Duodenal mucosa (tissue), 2 donors: Measurements from ENCODE around the gene SLC39A8.

Experiments
- H3K27ac ChIP-seq: one replicate; pipeline ENCODE4 v1.7.0; 2013; ENCODE audit warnings: low read depth, low read length
- H3K27me3 ChIP-seq, 2 donors: one replicate each; pipeline ENCODE4 v1.7.0; 2013; ENCODE audit warnings: low read length in 2 of 2, control low read depth in 1 of 2; ENCODE audit not compliant: insufficient read depth in 2 of 2, control insufficient read depth in 1 of 2
- H3K36me3 ChIP-seq, 2 donors: one replicate each; pipeline ENCODE4 v1.7.0; 2013; ENCODE audit warnings: low read length in 2 of 2, control low read depth in 1 of 2; ENCODE audit not compliant: insufficient read depth in 2 of 2, control insufficient read depth in 1 of 2
- H3K4me1 ChIP-seq, 2 donors: one replicate each; pipeline ENCODE4 v1.7.0; 2013; ENCODE audit warnings: low read length in 2 of 2, control low read depth in 1 of 2; ENCODE audit not compliant: insufficient read depth in 2 of 2, control insufficient read depth in 1 of 2
- H3K4me3 ChIP-seq, 2 donors: one replicate each; pipeline ENCODE4 v1.7.0; 2013; ENCODE audit warnings: low read length in 2 of 2, low read depth in 1 of 2
- H3K9ac ChIP-seq, 2 donors: one replicate each; pipeline ENCODE4 v1.7.0; 2013; ENCODE audit warnings: low read length in 2 of 2, low read depth in 1 of 2
- H3K9me3 ChIP-seq, 2 donors: one replicate each; pipeline ENCODE4 v1.7.0; 2013; ENCODE audit warnings: low read length in 2 of 2, control low read depth in 1 of 2; ENCODE audit not compliant: control insufficient read depth in 1 of 2

Gene SLC39A8

DNA sequence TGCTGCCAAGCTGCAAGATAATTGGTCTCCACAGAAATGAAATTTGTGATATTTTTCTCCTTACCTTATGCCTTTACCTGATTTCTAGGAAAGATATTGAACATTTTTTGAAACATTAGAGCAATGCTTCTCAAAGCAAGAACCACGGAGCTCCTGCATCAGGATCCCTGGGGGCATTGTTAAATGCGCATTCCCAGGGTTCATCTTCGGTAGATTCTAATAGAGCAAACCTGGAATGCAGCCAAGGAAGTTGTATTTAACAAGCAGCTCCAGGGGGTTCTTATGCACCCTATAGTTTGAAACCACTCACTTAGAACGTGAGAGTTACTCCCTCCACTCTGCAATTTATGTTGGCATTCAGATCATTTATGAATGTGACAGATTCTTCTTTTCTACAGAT, 126.2 kb downstream of the SLC39A8 start:
- Histone ChIP-seq H3K4me3 (no peak overlapping the region), H3K36me3 (no peaks in the 10 kb centered on the region), H3K27ac (no peak overlapping the region), H3K9me3 (no peaks in the 10 kb centered on the region), H3K27me3 (no peaks in the 10 kb centered on the region), H3K9ac (no peak overlapping the region), H3K4me1 (no peaks in the 10 kb centered on the region)

DNA sequence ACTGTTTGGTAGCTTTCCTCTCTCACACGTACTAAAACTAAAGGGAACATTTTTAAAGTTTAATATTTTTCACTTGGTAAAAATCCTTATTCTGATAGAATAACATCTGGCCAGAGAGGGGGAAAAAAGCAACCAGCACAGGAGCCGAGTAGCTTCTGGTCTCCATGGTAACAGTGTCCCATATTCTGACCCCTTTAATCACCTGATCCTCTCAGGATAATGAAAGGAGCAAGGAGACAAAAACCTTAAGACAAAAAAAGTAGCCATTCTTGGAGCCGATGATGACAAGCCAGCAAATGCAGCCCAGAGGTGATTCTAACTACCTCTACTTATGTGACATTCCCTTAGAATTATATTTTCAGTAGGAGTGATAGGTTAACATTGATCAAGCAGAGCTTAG, 126.6 kb downstream of the SLC39A8 start:
- Histone ChIP-seq H3K27me3 (no peaks in the 10 kb centered on the region), H3K36me3 (no peaks in the 10 kb centered on the region), H3K27ac (no peak overlapping the region), H3K4me3 (no peak overlapping the region), H3K4me1 (no peaks in the 10 kb centered on the region), H3K9ac (no peak overlapping the region), H3K9me3 (no peaks in the 10 kb centered on the region)

DNA sequence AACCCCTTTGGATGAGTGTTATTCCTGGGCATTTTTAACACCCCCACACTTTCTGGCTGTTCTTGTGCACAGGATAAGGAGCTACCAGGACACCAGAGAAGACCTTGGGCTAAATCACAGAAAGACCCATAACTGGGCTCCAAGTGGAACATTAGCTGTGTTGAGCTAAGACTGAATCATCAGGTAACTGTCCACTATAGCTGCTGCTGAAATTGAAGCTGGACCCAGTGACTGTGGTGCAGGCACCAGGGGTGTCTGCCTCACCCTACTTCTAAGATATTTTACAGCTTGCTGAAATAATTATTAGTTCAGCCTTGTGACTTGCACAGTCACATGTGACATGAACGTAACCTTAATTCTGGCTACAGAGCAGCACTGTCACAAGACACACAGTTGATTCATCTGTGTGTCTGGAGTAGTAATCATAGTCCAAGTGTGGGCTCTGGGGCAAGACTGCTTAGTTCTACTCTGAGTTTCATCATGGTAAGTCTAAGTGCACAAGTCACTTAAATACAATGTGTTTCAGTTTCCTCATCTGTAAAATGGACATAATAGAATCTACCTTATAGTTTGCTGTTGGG, 127.4 kb downstream of the SLC39A8 start:
- no peaks in the 10 kb centered on the region for H3K9me3 ChIP-seq
- H3K27me3 ChIP-seq, result no peaks in the 10 kb centered on the region
- H3K36me3 ChIP-seq, result no peaks in the 10 kb centered on the region
- no peaks in the 10 kb centered on the region for H3K4me1 ChIP-seq
- no peak overlapping the region for H3K27ac ChIP-seq
- H3K4me3 ChIP-seq, result no peak overlapping the region
- no peak overlapping the region for H3K9ac ChIP-seq

DNA sequence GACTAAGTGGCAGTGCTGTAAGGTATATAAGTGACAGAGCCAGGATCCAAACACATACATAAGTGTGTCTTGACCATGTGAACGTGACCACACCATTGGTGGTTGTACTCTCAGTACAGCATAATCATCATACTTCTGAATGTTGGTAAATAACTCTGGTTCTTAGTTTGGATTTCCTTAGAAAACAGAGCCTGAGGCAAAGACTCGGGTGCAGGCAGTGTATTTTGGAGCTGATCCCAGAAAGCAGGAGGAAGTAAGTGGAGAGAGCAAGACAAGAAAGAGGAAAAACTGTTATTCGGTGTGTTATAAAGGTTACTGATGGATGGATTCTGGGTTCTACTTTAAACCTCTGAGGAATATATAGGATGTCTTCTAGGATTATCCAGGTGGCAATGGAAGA, 127.9 kb downstream of the SLC39A8 start:
- H3K9ac ChIP-seq, result no peak overlapping the region
- no peak overlapping the region for H3K4me3 ChIP-seq
- H3K27me3 ChIP-seq, result no peaks in the 10 kb centered on the region
- H3K9me3 ChIP-seq, result no peaks in the 10 kb centered on the region
- H3K27ac ChIP-seq, result no peak overlapping the region
- no peaks in the 10 kb centered on the region for H3K36me3 ChIP-seq
- no peaks in the 10 kb centered on the region for H3K4me1 ChIP-seq

DNA sequence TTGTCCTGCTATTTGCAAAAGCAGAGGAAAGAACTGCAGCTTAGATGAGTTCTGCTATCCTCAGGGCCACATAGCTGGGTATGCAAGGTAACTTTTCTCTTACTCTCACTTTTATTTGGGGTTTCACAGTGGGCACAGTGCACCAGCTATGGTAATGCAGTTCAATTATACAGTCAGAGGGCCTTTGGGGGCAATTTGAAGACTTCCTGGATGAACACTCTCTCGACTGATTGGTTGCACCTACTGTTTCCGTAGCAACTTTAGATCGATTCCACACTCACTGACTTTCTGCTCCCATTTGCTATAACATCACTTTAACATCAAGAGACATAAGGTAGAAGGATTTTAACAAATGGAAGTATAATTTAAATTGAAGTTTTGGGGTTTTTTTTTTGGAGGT, 128.6 kb downstream of the SLC39A8 start:
- Histone ChIP-seq H3K9me3 (no peaks in the 10 kb centered on the region), H3K4me3 (no peak overlapping the region), H3K27ac (no peak overlapping the region), H3K4me1 (no peaks in the 10 kb centered on the region), H3K9ac (no peak overlapping the region), H3K27me3 (no peaks in the 10 kb centered on the region), H3K36me3 (no peaks in the 10 kb centered on the region)

DNA sequence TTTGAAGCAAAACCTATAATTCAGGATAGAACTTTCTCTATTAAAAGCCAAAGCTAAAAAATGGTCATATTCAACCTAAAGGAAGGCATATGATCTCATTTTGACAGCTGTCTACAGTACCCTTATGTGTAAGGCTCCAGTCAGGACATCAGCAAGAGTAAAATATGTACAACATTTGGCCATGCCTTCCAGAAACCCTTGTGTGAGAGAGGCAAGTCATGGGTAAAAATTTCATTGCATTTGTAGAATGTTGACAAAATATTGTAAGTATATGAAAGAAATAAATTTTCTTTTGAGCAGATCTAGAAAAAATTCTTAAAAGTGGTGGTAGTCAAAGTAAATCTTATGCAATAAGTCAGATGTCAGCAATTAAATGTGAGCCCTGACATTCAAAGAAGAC, 132.3 kb downstream of the SLC39A8 start:
- Histone ChIP-seq H3K9me3 (no peaks in the 10 kb centered on the region), H3K36me3 (no peaks in the 10 kb centered on the region), H3K27me3 (no peaks in the 10 kb centered on the region), H3K4me3 (no peak overlapping the region), H3K9ac (no peak overlapping the region), H3K27ac (no peak overlapping the region), H3K4me1 (no peaks in the 10 kb centered on the region)
